HG03066 (cell line): ENCODE results near the gene RTN1.

Experiments
- ATAC-seq: cut with Tn5 transposase; IDR thresholded peaks from one replicate; pipeline ENCODE4 v1.9.1; 2021; ENCODE audit warnings: low read depth; ENCODE audit not compliant: unreplicated experiment

The RTN1 gene

DNA sequence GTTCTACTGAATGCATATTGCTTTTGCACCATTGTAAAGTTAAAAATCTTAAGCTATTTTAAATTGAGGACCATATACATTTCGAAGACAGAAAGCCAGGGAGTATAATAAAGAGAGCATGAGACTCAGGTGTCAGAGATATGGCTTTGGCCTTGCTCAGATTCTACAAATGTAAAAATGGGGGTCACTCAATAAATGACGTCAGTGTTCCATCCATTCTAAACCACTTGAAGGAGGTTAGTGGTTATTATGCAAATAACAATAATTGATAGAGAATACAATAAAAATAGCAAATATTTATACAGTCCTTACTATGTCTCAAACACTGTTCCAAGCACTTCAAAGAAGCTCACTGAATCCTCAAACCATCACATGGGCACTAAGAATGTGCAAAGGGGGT is 20.1 kb downstream of the RTN1 start:
- ATAC-seq: no peak

DNA sequence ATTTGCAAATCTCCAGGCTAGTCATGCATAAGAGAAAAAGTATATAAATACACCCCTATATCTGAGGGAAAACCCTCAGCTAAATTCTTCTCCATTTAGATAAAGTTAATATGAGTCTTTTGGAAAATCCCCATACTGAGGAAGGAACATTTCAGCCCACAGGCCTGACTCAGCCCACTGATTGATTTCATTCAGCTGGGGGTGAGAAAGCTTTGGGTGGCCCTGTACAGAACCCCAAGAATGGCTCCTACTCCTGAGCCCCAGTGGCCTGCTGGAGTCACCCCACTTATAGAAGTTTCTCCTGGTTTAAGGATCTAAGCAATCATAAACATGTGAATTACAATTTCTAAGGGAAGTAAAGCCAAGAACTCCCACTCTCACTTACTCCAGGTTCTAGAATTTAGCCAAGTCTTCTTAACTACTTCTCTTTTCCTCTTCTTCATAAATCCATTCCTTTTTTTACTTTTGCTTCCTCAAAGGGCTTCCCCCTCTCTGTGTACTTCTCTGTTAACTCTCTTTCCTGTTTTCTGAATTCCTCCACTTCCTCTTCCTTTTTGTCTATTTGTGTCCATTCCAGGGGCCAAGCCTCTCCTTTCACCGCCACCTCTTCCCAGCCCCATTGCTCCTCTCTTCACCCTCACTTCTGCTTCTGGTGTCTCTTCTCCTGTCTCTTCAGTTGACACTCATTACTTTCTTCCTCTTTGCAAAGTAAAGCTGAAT is 21.0 kb downstream of the RTN1 start:
- ATAC-seq: no peak

DNA sequence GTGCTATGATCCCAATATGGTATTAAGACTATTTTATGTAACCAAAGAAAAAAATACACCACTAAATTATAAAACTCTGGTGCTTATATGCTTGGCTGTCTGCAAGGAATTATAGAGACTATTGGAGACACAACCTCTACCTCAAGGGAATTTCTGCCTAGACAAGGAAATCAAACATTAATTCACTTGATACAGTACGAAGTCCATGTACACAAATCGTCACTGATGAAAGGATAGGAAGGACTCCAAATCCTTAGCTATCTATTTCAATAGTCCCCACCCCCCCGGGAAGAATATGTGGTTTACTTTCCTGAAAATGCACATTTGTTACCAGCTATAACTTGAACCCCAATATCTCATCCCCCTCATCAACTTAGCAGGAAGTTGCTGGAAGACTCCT is 21.9 kb downstream of the RTN1 start:
- no peak for ATAC-seq

DNA sequence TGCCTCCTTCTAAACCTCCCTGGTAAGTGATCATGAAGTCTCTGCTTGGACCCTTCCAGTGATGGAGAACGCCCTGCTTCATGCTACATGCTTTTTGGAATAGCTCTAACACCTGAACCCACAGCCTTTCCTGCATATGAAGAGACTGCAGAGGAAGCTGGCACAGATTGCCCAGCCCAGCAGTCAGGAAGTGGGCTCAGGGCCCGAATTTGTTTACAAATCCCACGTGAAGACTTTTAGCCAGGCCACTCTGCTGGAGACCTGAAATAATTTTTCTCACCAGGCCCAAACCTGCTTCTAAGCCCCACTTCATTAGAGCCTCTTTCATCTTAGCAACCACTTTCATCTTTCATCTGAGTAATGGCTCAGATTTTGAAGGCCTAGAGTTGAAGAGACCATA is 22.9 kb downstream of the RTN1 start:
- ATAC-seq: no peak

DNA sequence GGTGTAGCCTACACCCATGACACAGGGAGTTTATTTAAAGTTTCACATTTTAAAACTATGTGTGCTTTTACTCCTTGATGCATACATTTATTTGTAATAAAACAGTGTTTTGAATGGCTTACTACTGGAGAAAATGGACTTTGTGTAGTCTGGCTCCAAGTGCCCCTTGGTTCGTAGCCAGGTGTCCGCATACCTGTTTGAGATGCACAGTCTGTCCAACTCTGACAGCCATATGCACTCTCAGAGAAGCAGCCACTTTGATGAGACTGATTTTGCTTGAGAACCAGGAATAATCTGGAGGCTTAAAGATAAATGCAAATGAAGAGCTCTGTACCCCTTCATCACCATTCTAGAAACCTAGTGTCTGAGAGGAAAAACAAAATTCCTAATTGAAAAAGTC is 24.0 kb downstream of the RTN1 start:
- no peak for ATAC-seq

DNA sequence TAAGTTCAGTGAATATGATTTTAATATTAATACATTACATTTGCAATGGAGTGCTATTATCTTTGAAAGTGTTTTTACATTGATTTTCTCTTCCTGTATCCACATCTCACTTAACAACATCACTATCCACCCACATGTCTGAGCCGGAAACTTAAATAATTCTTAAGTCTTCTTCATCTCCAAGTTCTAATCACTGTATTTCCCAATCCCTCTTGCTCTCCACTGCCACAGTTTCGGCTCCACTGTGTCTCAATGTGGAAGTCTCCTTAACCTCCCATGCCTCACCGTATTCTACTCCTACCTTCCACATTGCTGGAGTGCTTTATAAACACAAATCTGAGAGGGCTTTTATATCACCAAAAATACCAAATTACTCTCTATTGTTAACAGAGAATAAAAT is 25.3 kb downstream of the RTN1 start:
- no peak for ATAC-seq

DNA sequence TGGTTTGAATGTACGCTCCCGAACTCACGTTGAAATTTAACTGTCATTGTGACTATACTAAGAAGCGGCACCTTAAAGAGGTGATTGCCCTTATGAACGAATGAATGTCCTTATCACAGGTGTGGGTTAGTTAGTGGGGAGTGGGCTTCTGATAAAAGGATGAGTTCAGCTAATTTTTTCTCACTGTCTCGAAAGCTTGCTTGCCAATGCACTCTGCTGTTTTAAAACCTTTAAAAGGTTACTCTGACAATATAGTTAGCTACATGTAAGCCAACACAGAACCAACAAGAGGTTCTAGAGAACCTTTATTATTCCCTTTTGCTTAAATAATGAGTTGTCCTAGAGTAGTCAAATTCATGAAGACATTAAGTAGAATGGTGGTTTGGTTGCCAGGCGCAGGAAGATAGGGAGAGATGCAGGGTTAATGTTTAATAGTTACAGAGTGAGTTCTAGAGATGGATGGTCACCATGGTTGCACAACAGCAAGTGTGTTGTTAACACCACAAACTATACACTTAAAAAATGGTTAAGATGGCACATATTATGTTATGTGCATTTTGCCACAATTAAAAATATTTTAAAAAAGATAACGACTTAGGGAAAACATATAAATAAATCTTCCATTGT is 26.3 kb downstream of the RTN1 start:
- ATAC-seq: no peak

DNA sequence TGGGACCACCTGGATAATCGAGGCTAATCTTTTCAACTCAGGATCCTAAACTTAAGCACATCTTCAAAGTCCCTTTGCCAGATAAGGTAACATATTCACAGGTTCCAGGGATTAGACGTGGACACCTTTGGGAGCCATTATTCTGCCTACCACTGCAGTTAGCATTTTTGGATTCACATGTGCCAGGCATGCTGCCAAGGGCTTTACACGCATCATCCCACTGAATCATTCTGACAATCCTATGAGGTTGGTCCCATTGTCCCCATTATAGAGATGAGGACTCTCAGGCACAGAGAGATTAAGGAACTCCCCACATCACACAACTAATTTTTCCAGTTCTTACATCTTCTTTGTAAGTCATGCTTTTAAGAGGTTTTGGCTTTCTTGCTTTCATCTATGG is 34.5 kb downstream of the RTN1 start:
- no peak for ATAC-seq

DNA sequence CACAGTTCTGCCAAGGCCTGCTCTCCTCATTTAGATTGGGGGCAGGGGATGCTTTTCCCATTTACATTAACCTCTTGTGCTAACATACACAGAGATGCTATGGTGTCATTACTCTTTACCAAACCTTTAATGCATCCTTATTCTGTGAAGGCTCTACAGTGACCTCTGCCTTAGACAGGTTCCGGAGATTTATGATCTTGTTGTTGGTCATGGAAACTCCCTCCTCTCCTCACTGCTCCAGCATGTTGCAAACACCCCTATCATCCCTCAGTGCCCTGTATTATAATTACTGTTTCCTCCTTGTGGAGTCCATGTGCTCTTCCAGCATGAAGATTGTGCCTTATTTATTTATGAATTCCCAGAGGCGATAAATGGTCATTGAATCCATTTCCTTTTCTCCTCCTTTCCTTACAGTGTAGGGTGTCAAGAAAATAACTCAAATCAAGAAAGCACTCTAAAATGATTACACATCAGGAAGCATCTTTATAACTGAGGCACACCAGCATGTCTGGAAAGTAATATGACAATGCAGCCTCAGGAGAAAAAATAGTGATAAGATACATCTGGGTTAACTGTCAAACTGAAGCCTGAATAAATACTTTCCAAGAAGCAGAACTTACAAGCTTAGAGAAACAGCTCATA is 37.8 kb downstream of the RTN1 start:
- ATAC-seq: no peak

DNA sequence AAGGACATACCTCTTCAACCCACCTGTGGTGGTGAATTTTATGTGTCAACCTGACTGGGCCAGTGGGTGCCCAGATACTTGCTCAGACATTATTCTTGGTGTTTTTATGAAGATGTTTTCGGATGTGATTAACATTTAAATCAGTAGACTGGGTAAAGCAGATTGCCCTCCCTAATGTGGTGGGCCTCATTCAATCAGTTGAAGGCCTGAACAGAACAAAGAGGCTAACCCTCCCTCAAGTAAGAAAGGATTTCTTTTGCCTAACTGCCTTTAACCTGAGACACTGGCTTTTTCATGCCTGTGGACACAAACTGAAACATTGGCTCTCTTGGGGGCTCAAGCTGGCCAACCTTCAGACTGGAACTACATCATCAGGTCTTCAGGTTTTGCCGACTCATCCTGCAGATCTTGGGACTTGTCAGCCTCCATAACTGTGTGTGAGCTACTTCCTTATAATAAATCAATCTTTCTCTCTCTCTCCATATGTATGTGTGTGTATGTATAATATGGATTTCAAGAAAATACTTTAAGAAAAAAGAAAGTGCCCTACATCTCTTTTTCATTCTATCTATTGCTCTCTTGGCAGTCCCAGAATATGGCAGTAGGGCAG is 39.4 kb downstream of the RTN1 start:
- no peak for ATAC-seq

DNA sequence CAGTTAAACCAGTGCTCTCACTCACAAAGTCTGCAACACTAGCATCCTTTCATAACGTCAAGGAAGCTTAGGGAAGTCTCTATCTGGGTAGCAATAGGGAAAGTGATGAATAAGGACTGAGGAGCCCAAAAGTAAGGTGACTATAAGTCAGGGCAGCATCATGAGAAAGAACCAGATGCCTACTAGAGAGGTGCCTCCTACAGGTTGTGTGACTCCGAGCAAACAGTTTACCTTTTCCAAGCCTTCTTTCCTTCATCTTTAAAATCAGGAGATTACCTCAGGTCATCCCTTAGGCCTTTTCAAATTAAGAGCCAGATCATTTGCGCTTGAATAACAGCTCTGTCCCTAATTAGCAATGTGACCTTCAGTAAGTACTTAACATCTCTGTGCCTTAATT is 40.2 kb downstream of the RTN1 start:
- ATAC-seq: no peak

DNA sequence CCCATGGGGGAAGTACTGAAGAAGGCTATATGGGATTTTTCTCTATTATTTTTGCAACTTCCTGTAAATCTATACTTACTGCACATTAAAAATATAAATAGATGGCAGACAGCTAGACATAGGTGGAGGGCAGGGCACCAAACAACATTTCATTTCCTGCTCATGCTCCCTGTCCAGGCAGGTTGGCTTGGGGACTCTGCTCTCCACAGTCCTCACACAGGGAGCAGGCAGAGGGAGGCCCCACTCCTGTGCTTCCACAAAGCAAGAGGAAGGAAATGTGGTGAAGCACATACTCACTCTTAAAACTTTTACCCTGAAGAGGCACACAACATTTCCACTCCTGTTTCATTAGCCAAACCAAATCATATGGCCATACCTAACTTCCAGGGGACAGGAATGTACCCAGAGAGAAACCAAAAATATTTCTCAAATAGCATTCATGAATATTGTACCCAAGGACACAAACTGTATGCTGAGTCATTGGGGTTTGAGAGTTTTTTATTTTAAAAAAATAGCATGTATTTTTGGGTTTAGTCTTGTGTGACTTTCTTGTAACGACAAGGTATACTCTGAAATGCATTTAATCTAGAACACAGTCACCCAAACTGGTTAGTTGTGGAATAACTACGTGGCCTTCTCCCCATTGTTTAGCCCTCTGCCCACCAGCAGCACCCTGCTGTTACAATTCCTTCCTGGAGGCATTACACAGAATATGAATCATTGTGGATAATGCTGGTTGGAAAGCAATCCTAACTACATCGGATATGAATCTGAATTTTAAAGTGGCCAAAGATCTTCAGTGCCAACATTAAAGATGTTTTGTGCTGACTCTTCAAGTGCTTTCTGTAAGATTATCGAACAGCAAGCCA is 40.9 kb downstream of the RTN1 start:
- ATAC-seq: no peak

DNA sequence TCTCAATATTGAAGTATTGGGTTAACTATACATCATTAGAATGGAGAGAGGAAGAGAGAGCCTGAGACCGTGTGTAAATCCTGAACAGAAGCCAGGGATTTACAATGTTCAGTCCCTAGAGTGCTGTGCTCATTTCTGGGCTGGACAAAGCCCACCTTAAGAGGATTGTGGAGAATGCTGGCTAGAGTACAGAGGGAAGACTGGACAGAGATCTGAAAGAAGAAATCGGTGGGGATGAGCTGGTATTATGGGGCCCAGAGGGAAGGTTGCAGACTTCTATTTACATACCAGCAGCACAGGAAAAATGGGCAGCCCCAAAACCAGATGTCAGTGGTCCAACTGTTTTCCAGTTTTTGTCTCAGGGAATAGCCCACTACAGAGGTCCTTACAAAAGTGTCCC is 42.3 kb downstream of the RTN1 start:
- no peak for ATAC-seq

DNA sequence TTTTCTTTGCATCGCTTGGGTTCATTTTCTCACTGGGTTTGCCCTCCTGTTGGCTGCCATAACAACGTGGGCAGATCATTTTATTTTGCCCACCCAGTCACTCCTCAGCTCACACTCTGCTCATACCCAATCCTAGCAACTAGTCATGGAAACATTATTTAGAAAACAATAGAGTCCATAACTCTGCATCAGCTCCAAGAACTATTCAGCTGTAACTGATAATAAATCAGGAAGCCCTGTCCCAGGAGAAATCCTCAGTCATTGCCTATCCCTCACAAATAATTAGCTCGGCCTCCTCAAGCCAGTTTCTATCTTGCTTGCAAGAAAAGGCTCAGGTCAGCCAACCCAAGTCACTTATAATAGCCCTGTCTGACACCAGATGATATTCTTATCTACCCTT is 43.2 kb downstream of the RTN1 start:
- no peak for ATAC-seq

DNA sequence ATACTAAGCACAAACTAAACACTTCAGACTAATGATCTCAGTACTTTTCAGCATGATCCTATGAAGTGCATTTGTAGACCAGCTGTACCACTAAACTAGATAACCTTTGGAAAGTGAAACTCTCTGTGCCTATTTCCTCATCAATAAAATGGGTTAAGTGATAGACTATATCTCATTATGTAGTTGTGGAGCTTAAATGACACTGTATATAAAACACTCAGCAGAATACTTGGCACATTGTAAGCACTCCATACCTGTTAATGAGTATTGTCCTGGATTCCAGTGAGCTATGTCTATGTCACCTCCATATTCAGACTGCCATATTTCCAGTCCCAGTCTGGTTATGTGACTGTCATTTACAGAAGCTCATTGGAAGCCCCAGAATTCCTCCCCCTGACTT is 44.4 kb downstream of the RTN1 start:
- no peak for ATAC-seq

DNA sequence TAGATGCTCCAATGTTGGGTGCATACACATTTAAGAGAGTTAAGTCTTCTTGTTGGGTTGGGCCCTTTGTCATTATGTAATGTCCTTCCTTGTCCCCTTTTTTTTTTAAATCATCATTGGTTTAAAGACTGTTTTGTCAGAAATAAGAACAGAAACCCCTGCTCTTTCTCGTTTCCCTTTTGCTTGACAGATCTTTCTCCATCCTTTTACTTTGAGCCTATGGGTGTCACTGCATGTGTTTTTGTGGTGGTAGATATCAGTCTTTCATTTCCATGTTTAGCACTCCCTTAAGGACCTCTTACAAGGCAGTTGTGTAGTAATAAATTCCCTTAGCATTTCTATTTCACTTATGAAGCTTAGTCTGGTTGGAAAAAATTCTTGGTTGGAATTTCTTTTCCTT is 47.4 kb downstream of the RTN1 start:
- ATAC-seq: no peak

DNA sequence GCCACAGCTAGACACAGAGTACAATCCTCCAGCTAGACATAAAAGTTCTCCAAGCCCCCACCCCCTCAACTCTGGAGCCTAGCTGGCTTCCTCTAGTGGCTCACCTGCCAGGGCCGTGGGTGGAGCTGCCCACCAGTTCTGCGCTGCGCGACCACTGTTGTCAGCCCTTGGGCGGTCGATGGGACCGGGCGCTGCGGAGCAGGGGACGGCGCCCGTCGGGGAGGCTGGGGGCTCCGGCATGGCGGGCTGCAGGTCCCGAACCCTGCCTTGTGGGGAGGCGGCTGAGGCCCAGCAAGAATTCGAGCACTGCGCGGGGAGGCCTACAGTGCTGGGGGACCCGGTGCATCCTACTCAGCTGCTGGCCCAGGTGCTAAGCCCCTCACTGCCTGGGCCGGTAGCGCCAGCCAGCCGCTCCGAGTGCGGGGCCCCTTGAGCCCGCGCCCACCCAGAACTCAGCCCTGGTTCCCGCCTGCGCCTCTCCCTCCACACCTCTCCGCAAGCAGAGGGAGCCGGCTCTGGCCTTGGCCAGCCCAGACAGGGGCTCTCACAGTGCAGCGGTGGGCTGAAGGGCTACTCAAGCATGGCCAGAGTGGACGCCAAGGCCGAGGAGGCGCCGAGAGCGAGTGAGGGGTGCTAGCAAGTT is 51.0 kb downstream of the RTN1 start:
- ATAC-seq: no peak

DNA sequence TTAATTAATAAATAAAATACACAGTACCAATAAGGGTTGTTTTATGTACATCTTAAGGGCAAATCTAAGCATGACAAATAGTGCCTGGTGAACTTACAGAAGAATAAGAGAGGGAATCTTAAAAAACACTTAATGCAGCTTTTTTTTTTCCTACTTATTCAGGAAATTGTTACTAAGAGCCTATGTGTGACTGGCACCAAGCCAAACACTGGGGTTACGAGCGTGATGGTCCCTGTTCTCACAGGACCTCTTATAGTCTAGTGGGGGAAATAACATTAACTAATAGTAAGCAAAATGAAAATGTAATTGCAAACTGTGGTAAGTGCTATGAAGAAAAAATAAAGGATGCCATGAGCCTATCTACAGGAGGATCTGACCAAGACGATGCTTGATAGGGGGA is 53.6 kb downstream of the RTN1 start:
- no peak for ATAC-seq

DNA sequence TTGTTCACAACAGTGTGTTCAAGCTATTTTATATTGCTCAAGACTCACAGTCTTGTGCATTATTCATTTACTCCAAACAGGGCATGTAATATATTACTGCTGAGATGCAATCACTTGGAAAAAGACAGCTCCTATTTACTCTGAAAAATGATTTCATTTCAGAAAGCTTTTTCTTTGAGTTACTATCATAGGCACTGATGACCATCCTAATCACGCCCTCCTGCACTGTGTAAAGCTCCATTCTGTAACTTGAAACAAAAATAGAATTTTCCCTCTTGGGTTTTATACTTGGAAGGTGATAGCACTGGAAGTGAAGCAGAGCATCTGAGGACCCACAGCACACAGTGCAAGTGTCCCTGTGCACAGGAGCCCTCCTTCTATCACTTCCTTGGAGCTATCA is 55.6 kb downstream of the RTN1 start:
- no peak for ATAC-seq

DNA sequence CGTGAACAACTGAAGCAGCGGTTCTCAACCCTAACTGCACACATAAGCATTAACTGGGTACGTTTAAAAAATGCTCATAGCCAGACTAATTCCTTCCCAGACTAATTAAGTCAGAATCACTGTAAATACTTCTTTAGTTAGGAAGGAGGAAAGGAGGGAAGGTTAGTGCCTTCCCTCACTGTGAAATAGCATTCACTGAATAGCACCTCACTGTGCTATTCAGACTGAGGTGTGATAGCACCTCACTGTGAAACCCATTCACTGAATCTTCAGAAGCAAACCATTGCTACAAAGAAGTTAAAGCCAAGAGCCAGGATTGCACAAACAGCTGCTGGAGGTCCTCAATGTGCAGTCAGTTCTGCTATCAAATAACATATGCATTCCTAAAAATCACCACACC is 58.8 kb downstream of the RTN1 start:
- no peak for ATAC-seq
